Spinal cord (tissue), 10 donors: ENCODE data around the gene MED19. TPM values are rescaled to one million over a fixed set of nuclear protein-coding genes. Genes with fewer than 3 reads are reported as not detected.
"Not testable (repeated sequence)": the region's sequence is repeated elsewhere in the genome, so short reads cannot be mapped to it uniquely, and the experiment has no call there.

ENCODE experiments used
- DNase-seq, 6 donors: peaks; one replicate each; pipeline versions ENCODE4 v3.0.0 to v3.0.0-alpha.2; 2013 to 2015; ENCODE audit warnings: low spot score in 6 of 6, low read depth in 4 of 6
- H3K27ac ChIP-seq: one replicate; pipeline ENCODE4 v1.5.1; 2013; ENCODE audit warnings: low read depth, low read length, control low read depth
- H3K27me3 ChIP-seq: one replicate; pipeline ENCODE4 v1.6.1; 2013; ENCODE audit warnings: low read length; ENCODE audit not compliant: control insufficient read depth, insufficient read depth
- H3K36me3 ChIP-seq: one replicate; pipeline ENCODE4 v1.6.1; 2013; ENCODE audit warnings: low read length; ENCODE audit not compliant: control insufficient read depth, insufficient read depth
- H3K4me1 ChIP-seq: one replicate; pipeline ENCODE4 v1.6.1; 2013; ENCODE audit warnings: low read length; ENCODE audit not compliant: control insufficient read depth, insufficient read depth
- H3K4me3 ChIP-seq: one replicate; pipeline ENCODE4 v1.5.1; 2013; ENCODE audit warnings: low read depth, low read length, control low read depth
- H3K9me3 ChIP-seq: one replicate; pipeline ENCODE4 v1.6.1; 2013; ENCODE audit warnings: low read length; ENCODE audit not compliant: control insufficient read depth, insufficient read depth
- WGBS: methylation state at CpG from one replicate; pipeline ENCODE4 v1.1.5; 2013; ENCODE audit warnings: missing lambda C conversion rate; ENCODE audit not compliant: insufficient coverage; 5-methylcytosine and 5-hydroxymethylcytosine counted together
- polyA plus RNA-seq, 2 donors: library from polyadenylated mRNA; unstranded; fragments of 120-200 nt; gene quantifications; one replicate each; pipeline ENCODE4 v1.2.1, GENCODE V29; 2013; ENCODE audit not compliant: insufficient read length in 2 of 2
- total RNA-seq, 2 donors: library from RNA; depleted of rRNA in 1 of 2; stranded (reverse); fragments of 120-200 nt in 1 of 2; fragments of >200 nt in 1 of 2; gene quantifications; one replicate each; pipeline versions ENCODE4 v1.2.3 to v1.2.4, GENCODE V29; 2013 to 2014
- donor health status: healthy.

Gene MED19
- total and polyA plus RNA-seq, 4 donors: 12.1 to 32.2 (median 26.1) TPM

- Histone ChIP-seq H3K36me3 (peaks cover 15% of the 10 kb centered on the region), H3K27ac (no peak overlapping the region), H3K9me3 (no peaks in the 10 kb centered on the region), H3K4me3 (no peak overlapping the region), H3K27me3 (no peaks in the 10 kb centered on the region), H3K4me1 (peaks cover 19% of the 10 kb centered on the region)
- no peak for DNase-seq
- 92% methylated on average over 4 of the region's 5 CpGs for WGBS
These were observed 2.1 kb downstream of the MED19 start for GRCh38 chr11:57709802-57710367.

DNA sequence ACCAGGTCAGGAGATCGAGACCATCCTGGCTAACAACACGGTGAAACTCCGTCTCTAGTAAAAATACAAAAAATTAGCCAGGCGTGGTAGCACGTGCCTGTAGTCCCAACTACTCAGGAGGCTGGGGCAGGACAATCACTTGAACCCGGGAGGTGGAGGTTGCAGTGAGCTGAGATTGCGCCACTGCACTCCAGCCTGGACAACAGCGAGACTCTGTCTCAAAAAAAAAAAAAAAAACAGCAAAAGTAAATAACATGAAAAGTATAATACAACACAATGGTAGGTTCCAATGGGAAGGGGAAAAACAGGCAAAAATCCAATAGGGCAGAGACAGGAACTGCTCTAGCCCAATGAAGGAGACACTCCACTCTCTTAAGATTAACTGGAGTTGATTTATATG is 6.6 kb downstream of the MED19 start:
- not testable (repeated sequence) for H3K27ac ChIP-seq, DNase-seq, H3K4me1 ChIP-seq, H3K9me3 ChIP-seq, H3K4me3 ChIP-seq, H3K27me3 ChIP-seq
- WGBS: no CpG with 5 or more reads among the region's 8 CpGs
- peaks cover 46% of the 10 kb centered on the region for H3K36me3 ChIP-seq

DNA sequence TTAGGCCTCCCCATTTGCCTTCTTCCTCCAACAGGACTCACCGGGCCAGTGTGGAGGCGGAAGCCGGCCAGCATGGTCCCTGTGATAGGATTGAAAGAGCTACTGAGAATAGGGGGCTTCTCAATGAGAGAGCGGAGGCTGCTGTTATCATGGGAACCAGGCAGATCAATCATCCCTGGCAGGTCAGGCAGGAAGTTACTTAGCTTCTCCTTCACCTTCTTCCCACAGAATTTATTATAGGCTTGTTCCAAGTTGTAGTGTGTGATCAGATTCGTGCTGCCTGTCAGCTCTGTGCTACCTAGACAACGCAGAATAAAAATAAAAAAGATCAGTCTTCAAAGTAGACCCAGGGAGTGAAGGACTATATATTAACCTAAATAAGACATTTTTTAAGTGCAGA is 7.1 kb downstream of the MED19 start:
- no CpG with 5 or more reads among the region's 6 CpGs for WGBS
- Histone ChIP-seq H3K9me3 (no peaks in the 10 kb centered on the region), H3K4me1 (peaks cover 5% of the 10 kb centered on the region), H3K36me3 (peaks cover 45% of the 10 kb centered on the region), H3K27me3 (no peaks in the 10 kb centered on the region), H3K27ac (no peak overlapping the region), H3K4me3 (no peak overlapping the region)
- DNase-seq: no peak

DNA sequence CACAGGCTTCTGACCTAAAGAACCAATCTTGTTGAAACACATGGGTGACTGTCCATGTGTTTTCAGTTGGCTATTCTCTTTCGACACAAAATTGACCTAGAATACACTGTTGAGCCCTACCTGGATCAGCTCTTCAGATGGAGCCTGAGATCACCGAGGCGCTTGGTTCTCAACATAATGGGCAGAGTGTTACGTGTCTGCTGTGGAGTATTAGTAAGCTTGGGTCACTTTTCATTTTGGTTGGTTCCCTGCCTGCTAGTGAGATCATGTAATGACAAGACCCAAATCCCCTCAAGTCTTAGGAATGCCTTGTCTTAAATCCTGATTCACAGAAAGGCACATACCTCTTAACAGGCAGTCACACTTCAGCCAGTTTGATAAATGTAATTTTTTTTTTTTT is 8.7 kb downstream of the MED19 start:
- no CpG with 5 or more reads among the region's 4 CpGs for WGBS
- Histone ChIP-seq H3K36me3 (peaks cover 54% of the 10 kb centered on the region), H3K4me3 (no peak overlapping the region), H3K27ac (no peak overlapping the region), H3K9me3 (no peaks in the 10 kb centered on the region), H3K4me1 (no peaks in the 10 kb centered on the region), H3K27me3 (no peaks in the 10 kb centered on the region)
- DNase-seq: no peak

- no peaks in the 10 kb centered on the region for H3K4me1 ChIP-seq
- peaks cover 73% of the 10 kb centered on the region for H3K36me3 ChIP-seq
- no CpG with 5 or more reads among the region's 3 CpGs for WGBS
- no peaks in the 10 kb centered on the region for H3K9me3 ChIP-seq
- no peak overlapping the region for H3K4me3 ChIP-seq
- no peaks in the 10 kb centered on the region for H3K27me3 ChIP-seq
- DNase-seq: peak in 1 of 6 donors; percentile 3
- H3K27ac ChIP-seq: no peak overlapping the region
These were observed 11.6 kb downstream of the MED19 start for GRCh38 chr11:57700425-57700824.

GRCh38 chr11:57699813-57700212 is 12.2 kb downstream of the MED19 start:
- H3K9me3 ChIP-seq: no peaks in the 10 kb centered on the region
- no peak overlapping the region for H3K4me3 ChIP-seq
- H3K27me3 ChIP-seq: no peaks in the 10 kb centered on the region
- H3K4me1 ChIP-seq: no peaks in the 10 kb centered on the region
- no peak for DNase-seq
- WGBS: 100% methylated on average over 1 of the region's 10 CpGs
- peaks cover 76% of the 10 kb centered on the region for H3K36me3 ChIP-seq
- no peak overlapping the region for H3K27ac ChIP-seq

DNA sequence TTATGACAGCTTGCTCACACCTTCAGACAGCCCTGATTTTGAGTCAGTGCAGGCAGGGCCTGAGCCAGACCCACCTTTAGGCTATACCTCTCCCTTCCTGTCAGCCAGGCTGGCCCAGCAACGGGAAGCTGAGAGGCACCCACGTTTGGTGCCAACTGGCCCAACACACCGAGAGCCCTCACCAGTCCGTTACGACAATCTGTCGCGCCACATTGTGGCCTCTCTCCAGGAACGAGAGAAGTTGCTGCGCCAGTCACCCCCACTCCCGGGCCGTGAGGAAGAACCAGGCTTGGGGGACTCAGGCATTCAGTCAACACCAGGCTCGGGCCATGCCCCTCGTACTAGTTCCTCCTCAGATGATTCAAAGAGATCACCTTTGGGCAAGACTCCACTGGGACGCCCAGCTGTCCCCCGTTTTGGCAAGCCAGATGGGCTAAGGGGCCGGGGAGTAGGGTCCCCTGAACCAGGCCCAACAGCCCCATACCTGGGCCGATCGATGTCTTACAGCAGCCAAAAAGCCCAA is 13.1 kb downstream of the MED19 start:
- no peaks in the 10 kb centered on the region for H3K27me3 ChIP-seq
- H3K4me3 ChIP-seq: no peak overlapping the region
- H3K4me1 ChIP-seq: no peaks in the 10 kb centered on the region
- H3K36me3 ChIP-seq: peaks cover 76% of the 10 kb centered on the region
- 90% methylated on average over 16 of the region's 18 CpGs for WGBS
- H3K27ac ChIP-seq: no peak overlapping the region
- no peak for DNase-seq
- H3K9me3 ChIP-seq: no peaks in the 10 kb centered on the region

GRCh38 chr11:57690474-57690873 is 21.5 kb downstream of the MED19 start:
- peaks cover 72% of the 10 kb centered on the region for H3K36me3 ChIP-seq
- H3K27me3 ChIP-seq, H3K9me3 ChIP-seq, DNase-seq, H3K4me1 ChIP-seq, H3K27ac ChIP-seq, H3K4me3 ChIP-seq: not testable (repeated sequence)
- WGBS: 100% methylated on average over 4 of the region's 5 CpGs

DNA sequence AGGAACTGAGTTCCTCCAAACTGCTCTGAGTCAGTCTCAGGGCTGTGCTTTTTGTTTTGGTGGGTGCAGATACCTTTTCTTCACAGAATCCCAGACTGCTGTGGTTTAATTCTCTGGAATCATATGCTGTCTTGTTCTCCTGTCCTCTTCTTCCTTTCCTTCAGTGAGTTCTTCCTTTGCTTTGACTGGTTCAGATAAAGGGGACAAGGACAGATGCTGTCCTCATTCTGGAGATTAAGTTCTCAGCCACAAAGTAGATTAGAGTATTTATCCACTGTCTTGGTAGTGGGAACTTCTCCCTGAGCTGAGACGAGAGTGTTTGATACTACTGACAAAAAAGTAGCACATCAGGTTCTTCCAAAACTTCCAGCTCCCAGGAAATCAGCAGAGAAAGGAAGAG is 30.8 kb downstream of the MED19 start:
- no peak for DNase-seq
- H3K27ac ChIP-seq: no peak overlapping the region
- peaks cover 39% of the 10 kb centered on the region for H3K36me3 ChIP-seq
- no peaks in the 10 kb centered on the region for H3K9me3 ChIP-seq
- H3K4me1 ChIP-seq: no peaks in the 10 kb centered on the region
- WGBS: no CpG with 5 or more reads among the region's 1 CpG
- H3K4me3 ChIP-seq: no peak overlapping the region
- H3K27me3 ChIP-seq: no peaks in the 10 kb centered on the region

DNA sequence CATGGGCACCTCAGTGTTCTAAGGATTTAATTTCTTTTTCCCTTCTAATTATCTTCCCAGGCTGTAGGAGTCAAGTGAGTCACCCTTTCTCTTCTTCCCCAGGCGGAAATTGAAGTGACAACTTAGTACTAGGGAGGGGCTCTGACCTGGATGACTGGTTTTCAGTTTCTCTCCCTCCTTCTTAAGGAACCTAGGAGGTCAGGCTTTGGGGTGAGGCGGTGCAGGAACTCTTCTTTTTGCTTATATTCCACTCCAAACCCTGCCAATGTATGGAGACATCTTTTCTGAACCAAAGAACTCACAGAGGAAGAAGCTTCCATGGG is 31.5 kb downstream of the MED19 start:
- Histone ChIP-seq H3K4me3 (no peak overlapping the region), H3K27ac (no peak overlapping the region), H3K4me1 (no peaks in the 10 kb centered on the region), H3K27me3 (no peaks in the 10 kb centered on the region), H3K36me3 (peaks cover 32% of the 10 kb centered on the region), H3K9me3 (no peaks in the 10 kb centered on the region)
- no peak for DNase-seq
- no CpG with 5 or more reads among the region's 2 CpGs for WGBS
